ENCODE data around the gene CDC27.
"Not testable (repeated sequence)": the region's sequence is repeated elsewhere in the genome, so short reads cannot be mapped to it uniquely, and the experiment has no call there.

- TF ChIP-seq CTCF (IDR thresholded peaks at IDR 0.05 in 2 of 3, conservative IDR thresholded peaks at IDR 0.05 in 1 of 3; ENCODE audit: borderline replicate concordance in 1 of 3, insufficient read depth in 1 of 3, low read depth in 2 of 3, low read length in 2 of 3); EZH2 (IDR thresholded peaks at IDR 0.05); ZBTB33 (IDR thresholded peaks at IDR 0.05; ENCODE audit: extremely low read depth, insufficient replicate concordance, low read length); FOSL1 (IDR thresholded peaks at IDR 0.05; ENCODE audit: low read depth); POLR2A (IDR thresholded peaks at IDR 0.05; ENCODE audit: borderline replicate concordance, extremely low read depth, insufficient read depth, insufficient read length); POLR2AphosphoS5 (IDR thresholded peaks at IDR 0.05; ENCODE audit: low read depth, low read length); TCF7L2 (IDR thresholded peaks at IDR 0.05; ENCODE audit: borderline replicate concordance, extremely low read depth, insufficient read depth, insufficient read length); REST (IDR thresholded peaks at IDR 0.05; ENCODE audit: low read depth); YY1 (IDR thresholded peaks at IDR 0.05; ENCODE audit: extremely low read depth, insufficient replicate concordance, low read depth, low read length); ZFX (IDR thresholded peaks at IDR 0.05); MAX (IDR thresholded peaks at IDR 0.05); JUND (IDR thresholded peaks at IDR 0.05); SIN3A (IDR thresholded peaks at IDR 0.05; ENCODE audit: low read depth): not testable (repeated sequence)
Observed at GRCh38 chr17:47105246-47105645, 83.8 kb downstream of the CDC27 start.

Measured in HCT116 (cell line).